GM18868 (cell line): ENCODE data around the gene DIP2C.

Source experiments
- ATAC-seq: cut with Tn5 transposase; IDR thresholded peaks from one replicate; pipeline ENCODE4 v1.9.1; 2021; ENCODE audit warnings: mild to moderate bottlenecking, moderate library complexity; ENCODE audit not compliant: unreplicated experiment

The DIP2C gene

DNA sequence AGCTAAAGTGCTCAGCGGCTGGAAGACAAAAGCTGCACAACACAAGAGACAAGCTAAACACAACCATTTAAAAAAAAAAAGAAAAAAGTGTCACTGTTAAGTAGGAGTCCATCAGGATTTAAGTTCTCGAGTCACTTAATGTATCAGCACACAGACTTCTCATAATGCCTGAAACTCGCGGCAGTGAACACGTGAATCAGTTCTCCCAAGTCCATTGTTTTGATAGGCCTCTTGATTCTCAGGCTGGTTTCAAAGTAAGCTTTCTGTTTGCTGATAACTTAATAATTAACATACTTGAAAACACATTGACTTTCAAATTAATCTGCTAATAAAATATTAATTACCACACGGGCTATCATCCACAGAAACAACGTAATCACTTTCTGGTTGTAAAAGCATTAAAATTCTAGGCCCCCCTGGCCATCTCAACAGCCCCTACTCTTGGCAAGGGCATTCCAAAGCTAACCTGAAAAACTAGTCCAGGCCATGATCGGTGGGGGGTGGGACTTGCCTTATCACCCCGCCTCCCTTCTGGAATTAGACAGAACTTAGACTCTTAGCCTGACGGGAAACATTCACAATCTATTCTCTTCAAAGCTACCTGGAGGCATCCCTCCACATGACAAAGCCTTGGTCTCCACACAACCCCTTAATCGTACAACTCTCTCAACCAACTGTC, 129.0 kb downstream of the DIP2C start:
- ATAC-seq, result no peak

DNA sequence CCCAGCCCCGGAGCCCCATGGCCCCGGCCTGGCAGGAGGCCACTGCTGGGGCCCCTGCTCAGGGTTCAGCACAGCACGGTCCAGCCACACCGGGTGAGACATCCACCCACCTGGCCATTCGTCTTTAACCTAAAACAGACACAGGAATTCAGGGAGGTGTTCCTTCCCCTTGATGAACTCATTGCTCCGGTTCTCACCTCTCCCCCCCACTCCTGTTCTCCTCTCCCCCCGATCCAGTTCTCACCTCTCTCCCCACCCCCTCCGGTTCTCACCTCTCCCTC, 129.8 kb downstream of the DIP2C start:
- no peak for ATAC-seq

DNA sequence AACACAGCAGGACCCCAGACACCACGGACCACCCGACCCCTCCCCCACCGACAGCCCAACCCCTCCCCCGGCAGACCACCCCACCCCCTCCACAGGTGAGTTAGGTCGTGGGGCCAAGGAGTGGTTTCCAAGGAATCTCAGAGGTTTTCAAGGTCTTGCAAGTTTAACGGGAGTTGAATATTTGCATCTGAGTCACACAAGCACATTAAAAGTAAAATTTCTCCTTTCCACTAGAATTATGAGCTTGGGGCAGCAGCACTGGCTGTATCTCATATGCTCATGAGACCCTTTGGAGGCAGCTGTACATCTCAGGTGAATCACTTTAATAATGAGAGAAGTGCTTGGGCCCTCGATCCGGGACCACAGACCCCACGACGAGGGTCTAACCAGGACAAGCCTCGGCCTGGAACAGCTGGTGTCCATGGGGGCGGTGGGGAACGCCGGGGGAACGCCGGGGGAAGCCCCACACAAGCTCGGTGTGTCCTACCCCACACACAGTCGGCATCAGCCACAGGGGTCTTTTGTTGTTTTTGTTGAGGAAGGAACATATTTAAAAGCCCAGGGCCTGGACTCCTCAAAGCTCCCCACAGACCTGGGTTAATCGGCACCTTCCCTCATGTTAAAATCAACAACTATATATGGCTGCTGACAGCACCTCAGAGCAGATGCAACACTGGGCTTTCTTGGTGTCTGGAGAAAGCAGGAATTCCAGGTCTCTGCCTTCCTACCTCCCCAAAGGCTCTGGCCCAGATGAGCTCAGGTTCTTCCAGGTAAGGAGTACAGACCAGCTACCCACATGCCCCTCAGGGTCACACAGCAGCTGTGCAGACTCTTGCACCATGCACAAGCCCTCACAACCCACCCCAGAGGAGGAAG, 130.3 kb downstream of the DIP2C start:
- ATAC-seq, result no peak

DNA sequence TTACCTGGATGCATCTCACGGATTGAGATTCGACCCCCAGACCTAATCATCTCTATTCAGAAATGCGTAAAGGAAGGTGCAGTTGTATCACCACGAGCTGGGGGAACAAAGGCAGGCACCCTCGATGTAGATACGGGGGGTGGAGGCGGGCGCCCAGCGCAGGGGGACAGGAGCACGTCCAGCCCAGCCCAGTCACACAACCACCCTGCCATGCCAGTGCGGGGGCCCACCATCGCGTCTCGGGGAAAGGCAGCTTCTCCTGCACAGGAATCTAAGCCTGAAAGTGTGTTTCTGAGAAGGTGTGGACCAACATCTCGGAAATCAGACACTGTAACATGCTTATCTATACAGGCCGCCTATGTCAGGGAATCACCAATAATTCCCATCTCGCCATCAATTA, 131.1 kb downstream of the DIP2C start:
- ATAC-seq, result no peak

DNA sequence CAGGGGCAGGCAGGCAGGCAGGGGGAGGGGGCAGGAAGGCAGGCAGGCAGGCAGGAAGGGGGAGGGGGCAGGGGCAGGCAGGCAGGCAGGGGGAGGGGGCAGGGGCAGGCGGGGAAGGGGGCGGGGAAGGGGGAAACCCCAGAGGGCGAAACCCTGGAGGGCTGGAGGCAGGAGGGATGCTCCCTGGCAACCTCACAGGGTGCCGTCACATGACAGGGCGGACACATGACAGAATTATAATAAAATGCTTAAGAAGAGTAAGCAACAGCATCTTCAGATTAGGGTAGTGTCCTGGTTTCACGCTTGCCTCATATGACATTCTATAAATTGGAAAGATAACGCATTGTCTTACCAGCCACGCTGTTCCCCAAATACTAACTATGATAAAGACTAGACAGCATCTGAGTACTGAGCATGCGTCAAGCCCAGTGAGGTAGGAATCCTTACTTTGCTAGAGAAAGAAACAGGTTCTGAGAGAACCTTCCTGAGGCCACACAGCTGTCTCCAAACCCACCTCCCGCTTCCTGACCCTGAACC, 131.6 kb downstream of the DIP2C start:
- no peak for ATAC-seq

DNA sequence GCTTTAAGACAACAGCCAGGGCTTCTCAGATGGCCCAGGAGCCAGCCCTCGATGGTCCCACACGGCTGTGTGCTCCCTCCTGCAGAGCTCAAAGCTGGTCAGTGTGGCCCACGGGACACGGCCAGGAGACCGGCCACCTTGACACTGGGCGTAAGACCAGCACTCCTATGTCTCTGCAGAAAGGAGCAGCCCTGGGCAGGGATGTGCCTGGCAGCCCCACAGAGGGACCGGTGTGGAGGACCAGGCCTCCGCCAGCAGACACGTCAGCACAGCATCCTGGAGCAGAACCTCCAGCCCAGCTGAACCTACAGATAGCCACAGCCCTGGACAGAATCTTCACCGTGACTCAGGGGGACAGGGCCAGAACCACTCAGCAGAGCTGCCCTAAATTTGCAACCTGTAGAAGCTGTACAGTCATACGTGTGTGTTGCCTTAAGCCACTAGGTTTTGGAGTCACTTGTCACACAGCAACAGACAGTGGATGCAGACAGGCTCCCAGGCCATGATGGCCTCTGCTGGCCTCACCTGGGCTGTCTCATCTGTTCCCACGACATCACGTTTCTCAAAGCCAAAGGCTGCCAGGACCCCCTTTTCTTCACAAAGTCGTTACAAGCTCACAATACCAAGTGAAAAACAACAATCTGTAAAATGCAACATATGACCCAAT, 132.4 kb downstream of the DIP2C start:
- ATAC-seq, result no peak

DNA sequence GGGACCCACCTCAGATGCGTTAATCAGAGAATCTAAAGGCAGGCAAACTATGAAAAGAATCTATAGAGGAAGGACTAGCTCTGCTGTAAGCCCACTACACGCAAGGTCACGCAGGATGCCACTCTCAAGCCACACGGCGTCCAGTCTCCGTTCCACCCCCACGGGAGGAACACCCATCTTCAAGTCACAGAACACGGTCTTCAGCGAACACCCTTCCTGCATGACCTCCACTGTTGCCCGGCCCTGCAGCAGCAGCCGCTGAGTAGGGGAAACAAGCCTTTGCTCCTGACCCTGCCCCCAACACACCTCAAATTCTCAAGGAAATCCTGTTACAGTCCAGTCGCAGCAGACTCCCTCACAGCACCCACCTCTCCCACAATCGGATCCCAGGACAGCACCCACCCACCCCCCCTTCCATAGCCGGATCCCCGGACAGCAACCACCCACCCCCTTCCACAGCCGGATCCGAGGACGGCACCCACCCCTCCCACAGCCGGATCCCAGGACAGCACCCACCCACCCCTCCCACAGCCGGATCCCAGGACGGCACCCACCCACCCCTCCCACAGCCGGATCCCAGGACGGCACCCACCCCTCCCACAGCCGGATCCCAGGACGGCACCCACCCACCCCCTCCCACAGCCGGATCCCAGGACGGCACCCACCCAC, 133.7 kb downstream of the DIP2C start:
- no peak for ATAC-seq

DNA sequence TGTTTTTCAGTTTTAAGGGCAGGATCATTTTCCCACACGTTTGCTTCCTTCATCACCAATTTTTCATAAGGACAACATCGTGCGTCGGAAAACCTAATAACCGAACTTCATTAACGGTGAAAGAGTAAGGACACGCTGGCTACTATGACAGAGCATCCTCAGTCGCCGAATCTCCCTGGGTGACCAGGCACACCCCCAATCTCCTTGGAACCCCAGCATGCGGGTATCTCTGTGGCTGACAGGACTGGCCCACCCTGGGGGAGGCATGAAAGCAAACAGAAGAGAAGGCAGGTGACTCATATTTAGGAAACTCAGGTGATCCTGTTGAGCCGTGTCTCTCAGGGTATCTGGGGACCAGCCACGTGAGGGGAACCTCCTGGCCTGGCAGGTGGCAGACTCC, 134.2 kb downstream of the DIP2C start:
- no peak for ATAC-seq

DNA sequence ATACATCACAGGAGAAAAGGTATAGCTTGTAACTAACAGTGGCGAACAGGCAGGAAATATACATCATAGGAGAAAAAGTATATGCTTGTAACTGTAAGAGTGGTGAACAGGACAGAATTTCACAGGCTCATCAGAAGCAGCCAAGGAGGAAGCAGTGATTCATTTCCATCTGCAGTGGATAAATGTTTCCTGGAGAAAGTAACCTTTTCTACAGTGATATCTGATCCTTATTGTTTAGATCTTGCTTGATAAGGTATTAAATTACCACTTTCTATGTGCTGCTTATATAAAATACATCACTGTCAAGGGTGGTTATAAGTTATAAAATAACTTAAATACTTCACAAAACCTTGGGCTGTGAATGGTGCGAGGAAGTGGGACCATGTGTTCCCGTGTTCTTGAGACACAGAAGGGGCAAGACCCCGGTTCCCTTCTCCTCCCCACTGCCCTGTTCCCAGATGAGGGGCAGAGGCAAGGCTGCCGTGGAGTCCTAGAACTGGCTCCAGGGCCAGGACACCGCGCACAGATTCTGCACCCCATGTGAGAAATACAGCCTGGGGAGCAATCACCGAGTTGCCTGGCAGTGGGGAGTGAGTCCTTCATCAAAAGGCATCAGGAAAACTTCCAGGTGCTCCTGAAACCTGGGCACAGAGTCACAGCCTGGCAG, 135.2 kb downstream of the DIP2C start:
- no peak for ATAC-seq

DNA sequence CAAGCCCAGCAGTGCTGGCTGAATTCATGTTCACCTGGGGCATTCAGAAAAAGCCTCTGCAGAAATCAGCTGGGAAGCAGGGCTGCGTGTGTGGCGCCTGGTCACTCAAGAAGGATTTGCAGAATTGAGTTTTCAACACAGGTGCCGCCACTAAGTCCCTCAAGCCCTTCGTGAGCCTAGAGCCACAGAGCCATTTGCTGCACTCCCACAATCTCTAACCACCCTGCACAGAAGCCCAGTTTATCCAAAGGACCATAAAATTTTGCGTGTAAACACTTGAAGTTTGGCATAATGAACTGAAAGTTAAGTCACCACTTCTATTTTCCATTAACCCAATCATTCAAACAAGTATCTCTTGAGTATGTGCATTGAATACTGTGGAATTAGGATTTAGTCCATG, 136.2 kb downstream of the DIP2C start:
- no peak for ATAC-seq

DNA sequence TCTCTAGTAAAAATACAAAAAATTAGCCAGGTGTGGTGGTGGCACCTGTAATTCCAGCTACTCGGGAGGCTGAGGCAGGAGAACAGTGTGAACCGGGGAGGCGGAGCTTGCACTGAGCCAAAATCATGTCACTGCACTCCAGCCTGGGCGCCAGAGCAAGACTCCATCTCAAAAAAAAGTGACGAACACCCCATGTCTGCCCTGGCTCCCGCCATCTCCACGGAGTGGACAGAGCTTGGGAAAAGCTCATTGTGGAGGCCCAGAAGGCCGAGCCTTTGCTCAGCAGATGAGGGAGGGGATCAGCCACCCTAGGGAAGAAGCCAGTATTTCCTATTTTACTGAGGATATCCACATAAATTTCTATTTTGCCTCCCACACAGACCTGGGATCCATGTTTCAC, 136.8 kb downstream of the DIP2C start:
- ATAC-seq, result no peak

DNA sequence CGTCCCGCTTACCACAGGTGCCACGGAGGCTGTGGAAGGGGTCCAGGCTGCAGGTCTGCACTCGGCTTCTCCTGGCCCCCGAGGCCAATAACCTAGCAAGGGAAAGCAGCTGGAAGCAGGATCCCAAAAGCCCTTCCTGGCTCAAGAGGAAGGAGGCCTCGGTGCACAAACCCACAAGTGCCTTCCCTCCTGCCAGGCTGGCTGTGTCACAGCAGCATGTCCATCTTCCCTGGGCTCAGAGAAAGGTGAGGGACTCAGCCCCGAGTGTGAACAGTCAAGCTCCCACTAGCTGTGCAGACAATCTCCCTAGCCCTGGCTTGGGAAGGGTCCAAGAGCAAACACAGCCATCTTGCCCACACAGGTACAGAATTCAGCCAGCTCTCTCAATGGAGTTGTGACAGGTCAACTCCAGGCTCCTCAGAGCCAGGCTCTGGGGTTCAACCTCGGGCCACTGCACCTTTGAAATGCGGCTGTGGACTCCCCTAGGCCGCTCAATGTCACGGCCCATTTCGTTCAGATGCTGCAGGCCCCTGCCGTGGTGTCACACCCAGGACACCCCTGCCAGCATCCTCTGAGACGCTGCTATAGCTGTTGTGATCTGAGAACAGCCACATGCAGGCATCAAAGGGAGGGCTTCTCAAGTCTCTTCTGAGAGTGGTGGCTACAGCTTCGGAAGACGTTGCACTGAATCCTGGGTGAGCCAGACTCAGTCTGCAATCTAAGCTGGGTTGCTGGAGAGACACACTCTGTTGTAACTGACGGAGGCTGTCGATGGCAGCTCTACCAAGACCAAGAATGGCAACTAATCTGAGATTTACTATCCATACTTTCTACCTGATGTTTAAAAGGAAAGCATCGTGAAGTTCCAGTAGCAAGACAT, 137.9 kb downstream of the DIP2C start:
- no peak for ATAC-seq

DNA sequence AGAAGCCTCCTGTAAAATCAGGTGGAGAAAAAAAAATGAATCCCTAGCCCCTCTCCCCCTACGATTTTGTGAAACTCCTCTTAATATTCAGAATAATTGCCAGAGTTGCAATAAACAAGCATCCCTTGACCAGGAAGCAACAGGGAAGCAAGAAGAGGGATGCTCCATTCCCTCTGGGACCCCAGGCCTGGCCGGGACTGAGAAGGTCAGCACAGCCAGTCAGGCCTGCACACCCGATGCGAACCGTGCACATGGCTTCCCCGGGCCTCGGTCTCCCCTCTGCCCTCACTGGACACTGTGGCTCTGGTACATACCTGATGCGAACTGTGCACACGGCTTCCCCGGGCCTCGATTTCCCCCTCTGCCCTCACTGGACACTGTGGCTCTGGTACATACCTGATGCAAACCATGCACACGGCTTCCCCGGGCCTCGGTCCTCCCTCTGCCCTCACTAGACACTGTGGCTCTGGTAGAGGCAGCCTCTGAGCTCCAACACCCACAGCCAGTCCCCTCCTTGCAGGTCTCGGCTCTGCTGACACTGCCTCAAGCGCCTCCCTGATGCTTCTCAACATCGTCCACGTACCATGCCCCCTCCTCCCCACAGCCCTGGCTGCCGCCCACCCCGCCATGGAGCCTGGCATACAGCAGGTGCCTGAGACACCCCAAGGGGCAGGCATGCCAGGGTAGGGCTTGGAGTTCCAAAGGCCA, 138.6 kb downstream of the DIP2C start:
- ATAC-seq, result no peak

DNA sequence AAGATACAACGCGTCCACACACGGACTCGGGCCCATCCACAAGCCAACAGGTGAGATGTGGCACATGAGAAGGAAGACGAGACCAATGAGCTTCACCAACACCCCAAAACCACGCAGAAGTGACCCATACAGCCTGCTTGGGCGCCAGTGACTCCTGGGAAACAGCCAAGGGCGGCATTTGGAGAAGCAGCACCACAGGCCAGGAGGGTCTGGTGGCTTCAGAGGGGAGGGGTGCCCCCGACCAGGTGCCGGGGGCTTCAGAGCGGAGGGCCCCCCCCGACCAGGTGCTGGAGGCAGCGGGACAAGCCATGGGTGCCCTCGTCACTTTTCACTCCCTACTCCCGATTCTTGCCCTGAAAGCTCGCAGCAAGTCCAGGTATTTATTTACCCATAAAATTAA, 140.1 kb downstream of the DIP2C start:
- no peak for ATAC-seq

DNA sequence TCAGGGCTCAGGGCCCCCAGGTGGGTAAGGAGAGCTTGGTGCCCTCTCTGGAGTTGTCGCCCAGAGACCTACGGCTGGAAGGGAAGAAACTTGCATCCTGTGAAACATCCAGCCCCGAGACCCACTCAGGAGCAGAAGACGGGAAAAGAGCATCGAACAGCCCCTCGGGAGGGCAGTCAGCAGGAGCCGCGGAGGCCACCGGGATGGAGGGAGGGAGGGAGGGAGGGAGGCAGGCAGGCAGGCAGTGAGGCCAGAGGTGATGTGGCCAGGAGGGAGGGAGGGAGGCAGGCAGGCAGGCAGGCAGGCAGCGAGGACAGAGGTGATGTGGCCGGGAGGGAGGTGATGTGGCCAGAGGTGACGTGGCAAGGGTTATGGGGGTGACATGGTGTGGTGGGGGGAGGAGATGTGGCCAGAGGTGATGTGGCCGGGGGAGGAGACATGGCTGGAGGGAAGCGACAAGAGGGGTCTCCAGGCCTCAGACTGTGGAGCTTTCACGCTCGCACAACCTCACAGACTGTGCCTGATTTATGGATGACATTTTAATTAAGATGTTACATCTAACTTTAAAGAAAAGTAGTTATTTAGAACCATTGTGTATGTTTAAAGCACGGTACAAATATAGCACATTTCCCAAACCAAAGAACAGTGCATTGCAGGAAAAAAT, 141.1 kb downstream of the DIP2C start:
- ATAC-seq, result no peak

DNA sequence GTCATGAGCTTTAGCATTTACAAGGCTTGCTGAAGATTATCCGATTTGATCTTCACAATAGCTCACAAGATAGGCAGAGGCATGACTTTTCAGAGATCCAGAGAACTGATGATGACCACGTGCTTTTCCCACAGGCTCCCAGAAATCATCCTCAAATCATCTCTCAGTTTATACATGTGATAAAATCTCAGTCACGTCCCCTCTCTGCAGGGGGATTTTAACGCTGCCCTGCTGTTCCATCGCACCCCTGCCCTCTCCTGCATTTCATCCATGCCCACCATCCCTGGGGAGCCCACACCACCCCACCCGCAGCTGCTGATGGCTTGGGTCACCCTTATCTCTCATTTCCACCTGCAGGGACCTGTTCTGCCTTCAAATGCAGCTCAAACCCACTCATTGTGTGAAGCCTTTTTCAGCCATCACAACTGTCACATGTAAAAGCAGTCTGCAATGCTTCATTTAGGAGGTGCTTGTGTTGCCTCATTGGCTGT, 141.8 kb downstream of the DIP2C start:
- ATAC-seq, result no peak

DNA sequence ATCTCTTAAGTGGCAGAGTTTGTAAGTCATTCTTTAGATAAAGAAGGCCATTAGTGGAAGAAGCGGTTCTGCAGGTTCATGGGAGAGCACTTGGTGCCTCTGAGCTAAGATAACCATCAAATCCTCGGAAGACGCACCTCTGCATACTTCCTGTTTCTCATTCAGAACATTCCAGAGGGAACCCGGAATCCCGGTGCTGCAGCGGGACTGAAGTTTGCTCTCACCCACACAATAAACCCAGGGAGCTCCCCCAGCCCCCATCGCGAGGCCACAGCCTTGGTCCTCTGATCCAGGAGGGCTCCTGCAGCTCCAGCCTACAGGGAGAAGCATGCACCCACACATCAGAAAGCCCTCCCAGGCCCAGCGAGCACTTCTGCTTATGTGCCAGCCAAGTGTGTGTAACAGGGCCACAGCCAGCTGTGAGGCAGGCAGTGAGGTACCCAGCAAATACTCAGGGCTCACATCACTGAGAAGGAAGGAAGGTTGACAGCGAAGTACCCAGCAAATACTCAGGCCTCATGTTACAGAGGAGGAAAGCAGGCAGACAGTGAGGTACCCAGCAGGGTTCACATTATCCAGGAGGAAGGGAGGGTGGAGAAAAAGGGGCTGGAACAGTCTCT, 142.4 kb downstream of the DIP2C start:
- no peak for ATAC-seq

DNA sequence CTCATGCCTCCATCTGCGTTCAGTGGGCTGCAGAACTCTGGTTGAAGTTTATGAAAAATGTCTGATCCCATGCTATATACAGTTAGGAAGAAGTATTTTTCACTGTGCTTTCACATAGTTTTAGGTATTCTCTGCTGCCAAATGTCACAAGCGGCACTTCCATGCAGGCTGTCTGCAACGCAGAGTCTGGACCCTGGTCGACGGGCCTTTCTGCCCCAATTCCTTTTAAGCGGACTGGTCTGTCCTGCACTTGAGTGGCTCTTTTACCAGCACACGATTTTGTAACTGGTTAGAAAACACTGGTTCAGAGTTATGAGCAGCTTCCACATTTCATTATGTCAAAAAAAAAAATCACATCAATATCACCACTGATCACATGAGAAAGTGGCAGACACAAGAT, 143.0 kb downstream of the DIP2C start:
- no peak for ATAC-seq
